DMS153 treated with DMSO at 0.1 percent for 48 hours (cell line): ENCODE results near the gene ZNF76.
A peak's percentile ranks its signal among the peaks of the same experiment; 100 is the strongest.

Experiments
- DNase-seq: peaks from one replicate; lab custom pipeline; 2025; ENCODE audit not compliant: unreplicated experiment; lab: John Stamatoyannopoulos, UW

The ZNF76 gene

GRCh38 chr6:35259194-35259947 lies at the start of gene ZNF76:
Gene ZNF76, plus strand, starts transcription at chr6:35259735. Its CDS starts 21,417 bp downstream, at chr6:35281152.
- peak; percentile 90 for DNase-seq

GRCh38 chr6:35213298-35213791 lies 46.2 kb upstream of the ZNF76 start:
- DNase-seq = no peak

- DNase-seq = peak; percentile 20
Observed at GRCh38 chr6:35213824-35214756, 45.4 kb upstream of the ZNF76 start, which contains the start of gene SCUBE3. Gene SCUBE3, plus strand, starts transcription at chr6:35213956. Its CDS starts 463 bp downstream, at chr6:35214419.

GRCh38 chr6:35214869-35215664 lies 44.5 kb upstream of the ZNF76 start:
- DNase-seq = no peak

- no peak for DNase-seq
Observed at GRCh38 chr6:35215665-35216411, 43.7 kb upstream of the ZNF76 start.

GRCh38 chr6:35216412-35216732 lies 43.2 kb upstream of the ZNF76 start:
- no peak for DNase-seq

GRCh38 chr6:35216851-35217811 lies 42.4 kb upstream of the ZNF76 start:
- peak; percentile 51 for DNase-seq

GRCh38 chr6:35218021-35218420 lies 41.5 kb upstream of the ZNF76 start:
- DNase-seq = no peak

GRCh38 chr6:35218456-35218855 lies 41.1 kb upstream of the ZNF76 start:
- DNase-seq = no peak

- DNase-seq = no peak
Observed at GRCh38 chr6:35219683-35220326, 39.7 kb upstream of the ZNF76 start.

GRCh38 chr6:35220711-35221110 lies 38.8 kb upstream of the ZNF76 start:
- DNase-seq = no peak

GRCh38 chr6:35223396-35223795 lies 36.1 kb upstream of the ZNF76 start:
- DNase-seq = no peak

- DNase-seq = no peak
Observed at GRCh38 chr6:35224720-35225119, 34.8 kb upstream of the ZNF76 start.

GRCh38 chr6:35228481-35228880 lies 31.1 kb upstream of the ZNF76 start:
- DNase-seq = peak; percentile 21

GRCh38 chr6:35229304-35229703 lies 30.2 kb upstream of the ZNF76 start:
- DNase-seq = no peak

GRCh38 chr6:35230498-35230897 lies 29.0 kb upstream of the ZNF76 start:
- no peak for DNase-seq

- DNase-seq = no peak
Observed at GRCh38 chr6:35230950-35231349, 28.6 kb upstream of the ZNF76 start.

GRCh38 chr6:35231563-35231962 lies 28.0 kb upstream of the ZNF76 start:
- DNase-seq = no peak

GRCh38 chr6:35234901-35235300 lies 24.6 kb upstream of the ZNF76 start:
- DNase-seq = no peak
